ENCODE data around the gene MUC6. TPM values are rescaled to one million over a fixed set of nuclear protein-coding genes. Genes with fewer than 3 reads are reported as not detected.
A peak's percentile ranks its signal among the peaks of the same experiment; 100 is the strongest.

Gene MUC6
- polyA plus RNA-seq, 1 donor = 0.15 TPM

DNA sequence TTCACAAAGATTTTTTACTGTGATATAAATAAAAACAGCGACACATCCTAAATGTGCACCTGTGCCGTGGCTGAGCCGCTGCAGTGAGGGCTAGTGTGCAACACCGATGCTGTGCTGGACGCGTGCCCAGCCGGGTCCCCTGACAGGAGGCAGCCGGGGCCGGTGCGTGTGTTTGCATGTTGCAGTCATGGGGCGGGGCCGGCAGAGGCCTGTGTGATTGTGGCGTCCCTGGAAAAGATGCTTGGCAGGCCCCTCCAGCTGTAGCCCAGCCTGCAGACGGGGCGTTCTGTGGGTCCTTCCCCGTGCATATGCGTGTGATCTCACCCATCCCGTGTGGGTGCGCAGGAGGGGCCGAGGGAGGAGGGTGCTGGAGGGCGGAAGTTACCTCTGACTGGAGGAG lies 30.6 kb downstream of the MUC6 start:
- H3K36me3 ChIP-seq (ENCODE audit: control insufficient read depth, insufficient read depth, low read length) = peaks cover 89% of the 10 kb centered on the region
- H3K27ac ChIP-seq (ENCODE audit: low read length) = no peak overlapping the region
- H3K4me3 ChIP-seq (ENCODE audit: low read length) = no peak overlapping the region
- no CpG with 5 or more reads among the region's 21 CpGs for WGBS (ENCODE audit: insufficient coverage, low lambda C conversion rate)
- peak in 1 of 2 donors; percentile 18 for DNase-seq
- no peaks in the 10 kb centered on the region for H3K4me1 ChIP-seq (ENCODE audit: control insufficient read depth, insufficient read depth, low read length)
- H3K9me3 ChIP-seq (ENCODE audit: control insufficient read depth, low read depth, low read length) = no peaks in the 10 kb centered on the region
- no peaks in the 10 kb centered on the region for H3K27me3 ChIP-seq (ENCODE audit: control insufficient read depth, insufficient read depth, low read length)

DNA sequence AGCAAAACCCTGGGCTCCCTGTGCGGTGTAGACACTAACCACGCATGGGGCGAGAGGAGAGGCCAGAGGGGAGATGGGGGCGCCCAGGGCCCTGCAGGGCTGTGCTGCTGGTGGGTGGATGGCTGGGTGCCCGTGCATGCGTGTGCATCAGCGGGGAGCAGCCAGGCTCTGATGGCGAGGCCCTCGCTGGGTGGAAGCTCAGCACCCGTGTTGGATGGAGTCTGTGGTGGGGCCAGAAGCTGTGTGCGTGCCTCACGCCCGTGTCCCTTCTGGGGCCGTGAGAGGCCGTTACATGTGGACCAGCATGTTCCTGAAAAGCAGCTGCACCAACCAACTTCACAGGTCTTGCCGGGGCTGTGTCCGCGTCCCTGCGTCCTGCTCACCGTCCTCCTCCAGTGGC lies 33.4 kb downstream of the MUC6 start:
- no peak overlapping the region for H3K4me3 ChIP-seq (ENCODE audit: low read length)
- no peaks in the 10 kb centered on the region for H3K27me3 ChIP-seq (ENCODE audit: control insufficient read depth, insufficient read depth, low read length)
- no peaks in the 10 kb centered on the region for H3K4me1 ChIP-seq (ENCODE audit: control insufficient read depth, insufficient read depth, low read length)
- 45% methylated on average over 4 of the region's 20 CpGs for WGBS (ENCODE audit: insufficient coverage, low lambda C conversion rate)
- peaks cover 75% of the 10 kb centered on the region for H3K36me3 ChIP-seq (ENCODE audit: control insufficient read depth, insufficient read depth, low read length)
- DNase-seq = no peak
- H3K9me3 ChIP-seq (ENCODE audit: control insufficient read depth, low read depth, low read length) = no peaks in the 10 kb centered on the region
- no peak overlapping the region for H3K27ac ChIP-seq (ENCODE audit: low read length)

DNA sequence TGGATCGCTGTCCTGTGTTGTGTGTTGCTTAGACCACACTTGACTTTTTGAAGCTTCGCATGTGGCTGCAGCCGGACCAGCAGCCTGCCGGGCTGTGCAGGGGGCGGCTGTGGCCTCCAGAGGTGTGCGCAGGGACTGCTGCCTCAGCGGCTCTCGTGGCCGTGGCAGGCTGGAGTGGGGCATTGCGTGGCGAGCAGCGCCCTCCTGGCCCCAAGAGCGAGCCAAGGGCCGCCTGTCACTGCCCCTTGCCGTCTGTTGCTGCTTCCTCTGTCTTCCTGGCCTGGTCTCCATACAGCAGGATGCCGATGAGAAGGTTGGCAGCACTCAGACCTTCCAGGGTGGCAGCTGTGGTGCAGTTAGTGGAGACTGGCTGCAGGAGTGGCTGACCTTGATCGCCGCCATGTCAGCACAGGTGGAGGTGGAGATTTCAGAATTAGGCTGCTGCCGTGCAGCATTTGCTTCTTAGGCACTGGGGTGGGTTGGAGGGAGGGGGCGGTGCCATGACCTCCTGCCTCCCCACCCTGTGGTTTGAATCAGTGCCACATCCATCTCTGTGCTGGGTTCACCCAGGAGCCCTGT lies 34.0 kb downstream of the MUC6 start:
- H3K27me3 ChIP-seq (ENCODE audit: control insufficient read depth, insufficient read depth, low read length) = no peaks in the 10 kb centered on the region
- peaks cover 68% of the 10 kb centered on the region for H3K36me3 ChIP-seq (ENCODE audit: control insufficient read depth, insufficient read depth, low read length)
- WGBS (ENCODE audit: insufficient coverage, low lambda C conversion rate) = no CpG with 5 or more reads among the region's 20 CpGs

DNA sequence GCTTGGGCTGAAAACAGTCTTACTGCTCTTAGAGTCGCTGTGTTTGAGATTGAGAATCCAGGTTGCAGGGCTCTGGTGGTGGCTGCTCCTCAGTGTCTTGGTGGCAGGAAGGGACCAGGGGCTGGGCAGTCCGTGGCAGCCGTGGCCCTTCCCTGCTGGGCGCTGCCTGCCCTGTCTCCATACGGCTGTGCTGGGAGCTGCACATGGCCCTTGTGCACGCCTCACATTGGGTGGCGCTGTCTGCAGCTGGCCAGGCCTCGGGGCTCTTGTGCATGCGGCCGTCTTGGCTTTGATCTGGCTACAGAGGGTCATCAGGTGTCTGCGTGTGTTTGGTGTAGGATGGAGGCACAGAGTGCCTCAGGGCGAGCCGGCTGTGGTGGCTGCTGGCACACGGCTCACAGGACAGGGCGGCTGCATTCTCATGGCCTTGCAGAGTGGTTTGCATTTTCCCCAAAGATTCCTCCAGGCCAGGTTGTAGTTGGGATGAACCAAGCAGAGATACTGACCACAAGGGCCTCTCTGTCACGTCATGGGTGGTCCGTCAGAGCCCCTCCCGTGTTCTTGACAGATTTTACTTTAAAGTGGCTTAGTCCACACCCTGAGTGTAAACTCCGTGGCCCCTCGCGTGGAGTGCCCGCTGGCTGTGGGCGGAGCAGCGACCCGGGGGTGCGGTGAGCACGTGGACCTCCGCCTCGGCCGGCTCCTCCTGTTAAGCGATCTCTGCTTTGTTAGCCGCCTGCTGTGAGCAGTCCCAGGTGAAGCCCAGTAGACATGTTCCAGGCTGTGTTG lies 34.7 kb downstream of the MUC6 start:
- DNase-seq = no peak
- no peaks in the 10 kb centered on the region for H3K9me3 ChIP-seq (ENCODE audit: control insufficient read depth, low read depth, low read length)
- H3K4me1 ChIP-seq (ENCODE audit: control insufficient read depth, insufficient read depth, low read length) = no peaks in the 10 kb centered on the region
- H3K27me3 ChIP-seq (ENCODE audit: control insufficient read depth, insufficient read depth, low read length) = no peaks in the 10 kb centered on the region
- no CpG with 5 or more reads among the region's 32 CpGs for WGBS (ENCODE audit: insufficient coverage, low lambda C conversion rate)
- H3K27ac ChIP-seq (ENCODE audit: low read length) = no peak overlapping the region
- no peak overlapping the region for H3K4me3 ChIP-seq (ENCODE audit: low read length)
- H3K36me3 ChIP-seq (ENCODE audit: control insufficient read depth, insufficient read depth, low read length) = peaks cover 66% of the 10 kb centered on the region

More for the DNA sequence above, 34.0 kb downstream of the MUC6 start:
- no peak overlapping the region for H3K27ac ChIP-seq (ENCODE audit: low read length)
- DNase-seq = no peak
- H3K4me1 ChIP-seq (ENCODE audit: control insufficient read depth, insufficient read depth, low read length) = no peaks in the 10 kb centered on the region
- H3K9me3 ChIP-seq (ENCODE audit: control insufficient read depth, low read depth, low read length) = no peaks in the 10 kb centered on the region
- no peak overlapping the region for H3K4me3 ChIP-seq (ENCODE audit: low read length)

DNA sequence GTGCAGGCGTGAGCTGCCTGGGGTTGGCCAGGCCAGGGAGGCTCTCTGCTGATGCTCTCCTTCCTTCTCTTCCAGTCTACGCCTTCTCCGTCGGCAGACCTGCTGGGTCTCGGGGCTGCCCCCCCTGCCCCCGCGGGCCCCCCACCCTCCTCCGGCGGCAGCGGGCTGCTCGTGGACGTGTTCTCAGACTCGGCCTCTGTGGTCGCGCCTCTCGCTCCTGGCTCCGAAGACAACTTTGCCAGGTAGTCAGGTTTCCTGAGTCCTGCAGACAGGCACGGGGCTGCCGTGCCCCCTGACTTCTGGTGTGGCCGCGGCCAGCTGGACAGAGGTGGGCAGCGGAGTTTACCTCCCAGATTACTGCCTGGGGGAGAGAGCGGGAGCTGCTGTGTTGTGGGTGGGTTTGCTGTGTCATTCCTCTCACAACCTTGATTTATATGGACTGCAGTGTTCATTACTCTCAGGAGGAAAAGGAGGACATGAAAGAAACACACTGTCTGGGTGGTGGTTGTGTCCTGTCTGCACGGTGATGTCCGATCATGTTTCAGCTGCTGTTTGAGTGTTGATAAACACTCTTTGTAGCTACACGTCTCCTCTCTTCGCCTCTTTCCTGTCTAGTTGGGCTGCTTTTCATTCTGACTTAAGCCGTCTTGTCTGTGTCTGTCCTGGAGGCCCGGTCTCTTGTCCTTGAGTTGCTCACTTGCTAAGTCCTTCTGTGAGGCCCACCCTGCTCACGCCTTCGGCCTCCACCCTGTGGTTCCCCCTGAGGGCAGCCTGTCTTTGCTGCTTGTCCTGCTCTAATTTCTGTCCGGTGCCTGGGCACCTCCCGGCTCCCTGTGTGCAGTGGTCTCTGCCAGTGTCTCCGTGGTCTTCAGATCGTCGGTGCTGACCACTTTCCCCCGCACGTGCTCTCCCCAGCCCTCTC lies 35.9 kb downstream of the MUC6 start:
- no peak for DNase-seq
- Histone ChIP-seq H3K9me3 (ENCODE audit: control insufficient read depth, low read depth, low read length) (no peaks in the 10 kb centered on the region), H3K27me3 (ENCODE audit: control insufficient read depth, insufficient read depth, low read length) (no peaks in the 10 kb centered on the region), H3K4me3 (ENCODE audit: low read length) (no peak overlapping the region), H3K4me1 (ENCODE audit: control insufficient read depth, insufficient read depth, low read length) (no peaks in the 10 kb centered on the region), H3K27ac (ENCODE audit: low read length) (no peak overlapping the region), H3K36me3 (ENCODE audit: control insufficient read depth, insufficient read depth, low read length) (peaks cover 69% of the 10 kb centered on the region)
- 100% methylated on average over 2 of the region's 38 CpGs for WGBS (ENCODE audit: insufficient coverage, low lambda C conversion rate)

DNA sequence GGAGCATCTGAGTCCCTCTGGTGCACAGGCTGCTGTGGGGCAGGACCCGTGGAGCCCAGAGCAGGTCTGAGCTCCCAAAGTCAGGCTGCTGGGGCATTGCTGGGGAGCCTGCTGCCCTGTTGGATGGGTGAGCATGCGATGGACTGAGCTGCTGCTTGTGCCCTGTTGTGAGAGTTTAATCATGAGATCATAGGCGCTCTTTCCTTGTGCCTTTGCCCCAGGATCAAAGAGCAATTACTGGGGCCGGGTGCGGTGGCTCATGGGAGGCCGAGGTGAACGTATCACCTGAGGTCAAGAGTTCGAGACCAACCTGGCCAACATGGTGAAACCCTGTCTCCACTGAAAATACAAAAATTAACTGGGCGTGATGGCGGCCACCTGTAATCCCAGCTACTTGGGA lies 37.5 kb downstream of the MUC6 start:
- H3K27me3 ChIP-seq (ENCODE audit: control insufficient read depth, insufficient read depth, low read length) = no peaks in the 10 kb centered on the region
- peak; percentile 35 to 68 for DNase-seq
- no peaks in the 10 kb centered on the region for H3K9me3 ChIP-seq (ENCODE audit: control insufficient read depth, low read depth, low read length)
- no CpG with 5 or more reads among the region's 10 CpGs for WGBS (ENCODE audit: insufficient coverage, low lambda C conversion rate)
- peaks cover 68% of the 10 kb centered on the region for H3K36me3 ChIP-seq (ENCODE audit: control insufficient read depth, insufficient read depth, low read length)
- no peak overlapping the region for H3K27ac ChIP-seq (ENCODE audit: low read length)
- no peak overlapping the region for H3K4me3 ChIP-seq (ENCODE audit: low read length)
- no peaks in the 10 kb centered on the region for H3K4me1 ChIP-seq (ENCODE audit: control insufficient read depth, insufficient read depth, low read length)

DNA sequence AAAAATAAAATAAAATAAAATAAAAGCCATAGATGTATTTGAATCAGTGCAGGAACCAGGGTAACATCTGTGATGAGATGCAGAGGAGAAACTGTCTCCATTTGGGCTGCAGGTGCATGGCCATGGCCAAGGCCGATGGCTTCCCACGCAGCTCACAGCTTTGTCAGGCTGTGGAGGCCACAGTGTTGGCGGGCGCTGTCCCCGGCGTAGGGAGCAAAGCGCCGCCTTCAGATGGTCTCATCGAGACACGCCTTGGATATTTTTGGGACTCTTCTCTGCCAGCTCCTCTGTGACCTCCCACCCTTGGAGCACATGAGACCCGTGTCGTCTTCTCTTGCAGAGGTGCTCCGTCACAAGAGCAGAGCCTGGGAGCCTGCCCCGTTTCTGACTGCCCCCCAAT lies 38.6 kb downstream of the MUC6 start:
- no peak overlapping the region for H3K4me3 ChIP-seq (ENCODE audit: low read length)
- no peaks in the 10 kb centered on the region for H3K4me1 ChIP-seq (ENCODE audit: control insufficient read depth, insufficient read depth, low read length)
- no peaks in the 10 kb centered on the region for H3K9me3 ChIP-seq (ENCODE audit: control insufficient read depth, low read depth, low read length)
- no peak for DNase-seq
- H3K27me3 ChIP-seq (ENCODE audit: control insufficient read depth, insufficient read depth, low read length) = no peaks in the 10 kb centered on the region
- H3K36me3 ChIP-seq (ENCODE audit: control insufficient read depth, insufficient read depth, low read length) = peaks cover 69% of the 10 kb centered on the region
- no CpG with 5 or more reads among the region's 14 CpGs for WGBS (ENCODE audit: insufficient coverage, low lambda C conversion rate)
- H3K27ac ChIP-seq (ENCODE audit: low read length) = no peak overlapping the region

DNA sequence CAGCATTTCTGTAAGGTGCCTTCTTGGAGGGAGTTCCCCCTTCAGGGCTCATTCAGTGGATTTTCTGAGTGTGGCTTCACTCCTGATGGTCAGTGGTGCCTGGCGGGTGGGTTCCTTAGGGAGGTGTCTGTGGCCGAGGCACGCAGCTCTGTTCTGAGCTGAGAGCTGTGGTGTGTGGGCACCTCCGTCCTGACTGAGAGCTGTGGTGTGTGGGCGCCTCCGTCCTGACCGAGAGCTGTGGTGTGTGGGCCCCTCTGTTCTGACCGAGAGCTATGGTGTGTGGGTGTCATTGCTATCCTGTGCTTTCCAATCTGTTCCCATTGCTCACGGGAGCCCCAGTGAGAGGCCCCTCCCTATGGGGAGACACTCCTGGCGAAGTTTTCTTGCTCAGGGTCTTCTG lies 39.8 kb downstream of the MUC6 start:
- no peak for DNase-seq
- H3K27me3 ChIP-seq (ENCODE audit: control insufficient read depth, insufficient read depth, low read length) = no peaks in the 10 kb centered on the region
- H3K9me3 ChIP-seq (ENCODE audit: control insufficient read depth, low read depth, low read length) = no peaks in the 10 kb centered on the region
- H3K36me3 ChIP-seq (ENCODE audit: control insufficient read depth, insufficient read depth, low read length) = peaks cover 67% of the 10 kb centered on the region
- no peaks in the 10 kb centered on the region for H3K4me1 ChIP-seq (ENCODE audit: control insufficient read depth, insufficient read depth, low read length)
- WGBS (ENCODE audit: insufficient coverage, low lambda C conversion rate) = no CpG with 5 or more reads among the region's 10 CpGs
- H3K4me3 ChIP-seq (ENCODE audit: low read length) = no peak overlapping the region
- no peak overlapping the region for H3K27ac ChIP-seq (ENCODE audit: low read length)

DNA sequence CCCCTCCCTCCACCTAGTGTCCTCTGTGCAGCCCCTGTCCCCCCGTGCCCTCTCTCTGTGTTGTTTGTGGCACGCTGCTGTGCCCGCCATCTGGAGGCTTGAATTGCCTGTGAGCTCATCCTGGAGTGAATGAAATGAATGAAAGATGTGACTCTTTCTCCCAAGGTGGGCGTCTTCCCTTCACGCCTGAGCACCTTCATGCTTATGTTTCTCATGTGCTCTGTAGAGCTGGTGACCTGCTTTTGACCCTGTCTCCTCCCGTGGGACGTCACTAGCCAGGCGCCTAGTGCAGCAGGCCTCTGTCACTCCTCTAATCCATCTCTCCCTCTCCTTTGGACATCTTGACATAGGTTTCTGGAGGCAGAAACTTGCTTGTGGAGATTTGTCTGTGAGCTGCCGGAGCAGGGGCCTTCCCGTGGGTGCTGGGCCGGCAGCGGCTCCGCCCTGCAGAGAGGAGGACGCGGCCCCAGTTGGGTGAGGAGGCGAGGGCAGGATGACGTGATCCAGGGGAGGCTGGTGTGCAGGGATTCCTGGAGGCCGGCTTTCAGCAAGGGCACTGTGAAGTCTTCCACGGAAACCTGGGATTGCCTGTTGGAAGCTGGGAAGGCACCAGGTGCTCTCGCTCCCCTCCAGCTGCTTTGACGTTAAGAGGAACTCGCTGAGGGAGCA lies 40.6 kb downstream of the MUC6 start:
- peaks cover 61% of the 10 kb centered on the region for H3K36me3 ChIP-seq (ENCODE audit: control insufficient read depth, insufficient read depth, low read length)
- H3K4me3 ChIP-seq (ENCODE audit: low read length) = no peak overlapping the region
- no peaks in the 10 kb centered on the region for H3K27me3 ChIP-seq (ENCODE audit: control insufficient read depth, insufficient read depth, low read length)
- WGBS (ENCODE audit: insufficient coverage, low lambda C conversion rate) = no CpG with 5 or more reads among the region's 22 CpGs
- H3K9me3 ChIP-seq (ENCODE audit: control insufficient read depth, low read depth, low read length) = no peaks in the 10 kb centered on the region
- H3K4me1 ChIP-seq (ENCODE audit: control insufficient read depth, insufficient read depth, low read length) = no peaks in the 10 kb centered on the region
- DNase-seq = peak in 1 of 2 donors; percentile 13
- no peak overlapping the region for H3K27ac ChIP-seq (ENCODE audit: low read length)

Data from large intestine (tissue), 3 donors.